Neuronal stem cell (in vitro differentiated cells): ENCODE results near the gene CDC42EP1.

Experiments
- DNase-seq: peaks from one replicate; pipeline ENCODE4 v3.0.0-alpha.2; 2013; ENCODE audit warnings: low spot score
- H2AFZ ChIP-seq: one replicate; pipeline ENCODE4 v1.6.1; 2013; ENCODE audit warnings: mild to moderate bottlenecking, low read length, inconsistent platforms
- H2AK5ac ChIP-seq: 2 replicates; pipeline ENCODE4 v1.6.1; 2013; ENCODE audit warnings: low read depth, mild to moderate bottlenecking, inconsistent platforms, low read length, moderate library complexity, mixed read lengths
- H2BK120ac ChIP-seq: 2 replicates; pipeline ENCODE4 v1.6.1; 2013; ENCODE audit warnings: low read depth, mild to moderate bottlenecking, inconsistent platforms, low read length, moderate library complexity, mixed read lengths
- H2BK12ac ChIP-seq: one replicate; pipeline ENCODE4 v1.6.1; 2013; ENCODE audit warnings: low read length, inconsistent platforms
- H2BK15ac ChIP-seq: 2 replicates; pipeline ENCODE4 v1.6.1; 2013; ENCODE audit warnings: mild to moderate bottlenecking, low read length, inconsistent platforms, mixed read lengths
- H2BK5ac ChIP-seq: one replicate; pipeline ENCODE4 v1.6.1; 2013; ENCODE audit warnings: inconsistent platforms, mild to moderate bottlenecking, low read length, moderate library complexity
- H3K14ac ChIP-seq: one replicate; pipeline ENCODE4 v1.6.1; 2013; ENCODE audit warnings: low read length, inconsistent platforms
- H3K18ac ChIP-seq: 2 replicates; pipeline ENCODE4 v1.6.1; 2013; ENCODE audit warnings: low read length, inconsistent platforms
- H3K23ac ChIP-seq: 2 replicates; pipeline ENCODE4 v1.6.1; 2013; ENCODE audit warnings: low read depth, mild to moderate bottlenecking, mixed read lengths, low read length, inconsistent platforms; ENCODE audit not compliant: poor library complexity
- H3K27ac ChIP-seq: replicated peaks from 3 replicates; pipeline ENCODE4 v1.5.1; 2013; ENCODE audit warnings: low read length, inconsistent platforms
- H3K27me3 ChIP-seq, 3 experiments: 2 replicates each; pipeline ENCODE4 v1.6.1; 2013; ENCODE audit warnings: low read length in 3 of 3, mild to moderate bottlenecking in 2 of 3, inconsistent platforms in 1 of 3, low read depth in 1 of 3, mixed read lengths in 1 of 3, moderate library complexity in 1 of 3; ENCODE audit not compliant: control insufficient read depth in 3 of 3, insufficient read depth in 3 of 3
- H3K36me3 ChIP-seq, 2 donors: replicated peaks in 1 of 2; 2 replicates each; pipeline ENCODE4 v1.6.1; 2013; ENCODE audit warnings: low read length in 2 of 2; ENCODE audit not compliant: control insufficient read depth in 2 of 2, insufficient read depth in 2 of 2
- H3K4ac ChIP-seq: 2 replicates; pipeline ENCODE4 v1.6.1; 2013; ENCODE audit warnings: inconsistent platforms, mild to moderate bottlenecking, low read length, moderate library complexity
- H3K4me1 ChIP-seq, 2 donors: 1 replicate in 1 of 2; 2 replicates in 1 of 2; pipeline ENCODE4 v1.6.1; 2013; ENCODE audit warnings: low read length in 2 of 2, low read depth in 1 of 2; ENCODE audit not compliant: control insufficient read depth in 2 of 2, insufficient read depth in 1 of 2
- H3K4me2 ChIP-seq: one replicate; pipeline ENCODE4 v1.6.1; 2013; ENCODE audit warnings: mild to moderate bottlenecking, low read length, inconsistent platforms; ENCODE audit not compliant: insufficient read depth, poor library complexity, severe bottlenecking
- H3K4me3 ChIP-seq, 2 donors: 2 replicates each; pipeline ENCODE4 v1.5.1; 2013; ENCODE audit warnings: low read length in 2 of 2, mild to moderate bottlenecking in 2 of 2, inconsistent platforms in 1 of 2, moderate library complexity in 1 of 2
- H3K79me1 ChIP-seq: one replicate; pipeline ENCODE4 v1.6.1; 2013; ENCODE audit warnings: low read depth, mild to moderate bottlenecking, inconsistent platforms, low read length, moderate library complexity
- H3K9ac ChIP-seq: one replicate; pipeline ENCODE4 v1.6.1; 2013; ENCODE audit warnings: mild to moderate bottlenecking, low read depth, low read length, inconsistent platforms; ENCODE audit not compliant: poor library complexity
- H3K9me3 ChIP-seq, 2 donors: replicated peaks in 1 of 2; 2 replicates each; pipeline versions ENCODE3 to v1.6.1; 2013; ENCODE audit warnings: low read length in 2 of 2, mild to moderate bottlenecking in 2 of 2, inconsistent platforms in 1 of 2, low read depth in 1 of 2, mixed read lengths in 1 of 2, moderate library complexity in 1 of 2; ENCODE audit not compliant: control insufficient read depth in 2 of 2, insufficient read depth in 1 of 2
- H4K8ac ChIP-seq: one replicate; pipeline ENCODE4 v1.6.1; 2013; ENCODE audit warnings: low read depth, mild to moderate bottlenecking, inconsistent platforms, low read length, moderate library complexity
- H4K91ac ChIP-seq: one replicate; pipeline ENCODE4 v1.6.1; 2013; ENCODE audit warnings: low read length, low read depth, mild to moderate bottlenecking, inconsistent platforms; ENCODE audit not compliant: poor library complexity
- WGBS, 2 donors: extraction: QIAGEN DNeasy Blood & Tissue Kit; methylation state at CpG; one replicate each; pipeline ENCODE4 v1.1.7; 2013; ENCODE audit warnings: missing lambda C conversion rate in 2 of 2, mixed read lengths in 1 of 2; ENCODE audit not compliant: insufficient read length in 2 of 2, insufficient replicate concordance in 1 of 2; ENCODE audit errors: extremely low coverage in 2 of 2; 5-methylcytosine and 5-hydroxymethylcytosine counted together

CDC42EP1 gene

GRCh38 chr22:37581504-37581903 lies 21.2 kb downstream of the CDC42EP1 start:
- Histone ChIP-seq H2BK12ac (no peak overlapping the region), H3K4me3 (no peak overlapping the region), H2AK5ac (no peak overlapping the region), H3K79me1 (no peaks in the 10 kb centered on the region), H2BK120ac (no peak overlapping the region), H3K14ac (no peak overlapping the region), H2AFZ (no peak overlapping the region), H3K23ac (no peak overlapping the region), H3K36me3 (no peaks in the 10 kb centered on the region), H4K91ac (no peak overlapping the region), H3K4me2 (no peak overlapping the region), H3K9ac (no peak overlapping the region), H3K27ac (no peak overlapping the region), H3K4ac (no peak overlapping the region), H3K9me3 (no peaks in the 10 kb centered on the region), H4K8ac (no peak overlapping the region), H3K18ac (no peak overlapping the region), H2BK15ac (no peak overlapping the region), H3K4me1 (peaks cover 0 to 1% of the 10 kb centered on the region in 2 donors), H2BK5ac (no peak overlapping the region), H3K27me3 (peaks cover 0 to 21% (median 0%) of the 10 kb centered on the region in 3 experiments)
- no peak for DNase-seq
- WGBS, 2 donors: no CpG with 5 or more reads among the region's 9 CpGs

- no peak overlapping the region for H3K9ac ChIP-seq
- H3K9me3 ChIP-seq: no peaks in the 10 kb centered on the region
- H2AFZ ChIP-seq: no peak overlapping the region
- H3K14ac ChIP-seq: no peak overlapping the region
- H2BK5ac ChIP-seq: no peak overlapping the region
- H2BK12ac ChIP-seq: no peak overlapping the region
- no peak overlapping the region for H3K23ac ChIP-seq
- H3K4me3 ChIP-seq: no peak overlapping the region
- H3K79me1 ChIP-seq: no peaks in the 10 kb centered on the region
- DNase-seq: no peak
- no peak overlapping the region for H2BK120ac ChIP-seq
- no peak overlapping the region for H3K27ac ChIP-seq
- peaks cover 0 to 21% (median 0%) of the 10 kb centered on the region in 3 experiments for H3K27me3 ChIP-seq
- H3K4ac ChIP-seq: no peak overlapping the region
- no peak overlapping the region for H3K4me2 ChIP-seq
- WGBS, 2 donors: no CpG with 5 or more reads among the region's 4 CpGs
- peaks cover 0 to 1% of the 10 kb centered on the region in 2 donors for H3K4me1 ChIP-seq
- no peak overlapping the region for H2BK15ac ChIP-seq
- no peak overlapping the region for H4K8ac ChIP-seq
- no peak overlapping the region for H3K18ac ChIP-seq
- H2AK5ac ChIP-seq: no peak overlapping the region
- H3K36me3 ChIP-seq: no peaks in the 10 kb centered on the region
- H4K91ac ChIP-seq: no peak overlapping the region
Observed at GRCh38 chr22:37582526-37582925, 22.2 kb downstream of the CDC42EP1 start.

GRCh38 chr22:37588546-37589215 lies 28.4 kb downstream of the CDC42EP1 start:
- H2AK5ac ChIP-seq: peak overlapping the region; percentile 56
- no CpG with 5 or more reads among the region's 11 CpGs for WGBS, 2 donors
- no peak overlapping the region for H3K27ac ChIP-seq
- peak overlapping the region; percentile 46 for H2BK12ac ChIP-seq
- H2BK120ac ChIP-seq: no peak overlapping the region
- no peak overlapping the region for H3K4me2 ChIP-seq
- no peak overlapping the region for H3K4ac ChIP-seq
- H3K23ac ChIP-seq: no peak overlapping the region
- no peak overlapping the region for H4K91ac ChIP-seq
- no peaks in the 10 kb centered on the region for H3K9me3 ChIP-seq
- DNase-seq: no peak
- no peak overlapping the region for H3K14ac ChIP-seq
- peaks cover 0 to 4% of the 10 kb centered on the region in 2 donors for H3K4me1 ChIP-seq
- no peak overlapping the region for H2BK5ac ChIP-seq
- no peak overlapping the region for H2BK15ac ChIP-seq
- H4K8ac ChIP-seq: no peak overlapping the region
- H3K27me3 ChIP-seq: peaks cover 0 to 19% (median 0%) of the 10 kb centered on the region in 3 experiments
- no peak overlapping the region for H2AFZ ChIP-seq
- H3K18ac ChIP-seq: peak overlapping the region; percentile 58
- no peak overlapping the region for H3K4me3 ChIP-seq
- H3K9ac ChIP-seq: no peak overlapping the region
- no peaks in the 10 kb centered on the region for H3K79me1 ChIP-seq
- H3K36me3 ChIP-seq: no peaks in the 10 kb centered on the region

GRCh38 chr22:37589636-37590035 lies 29.4 kb downstream of the CDC42EP1 start:
- Histone ChIP-seq H3K36me3 (no peaks in the 10 kb centered on the region), H3K27me3 (peaks cover 0 to 21% (median 0%) of the 10 kb centered on the region in 3 experiments), H3K4me3 (no peak overlapping the region), H2AFZ (no peak overlapping the region), H3K9me3 (no peaks in the 10 kb centered on the region), H2BK15ac (no peak overlapping the region), H3K79me1 (no peaks in the 10 kb centered on the region), H3K27ac (no peak overlapping the region), H2AK5ac (no peak overlapping the region), H3K4me2 (no peak overlapping the region), H2BK12ac (no peak overlapping the region), H4K8ac (no peak overlapping the region), H3K9ac (no peak overlapping the region), H3K18ac (no peak overlapping the region), H2BK120ac (no peak overlapping the region), H3K4ac (no peak overlapping the region), H3K4me1 (peaks cover 0 to 4% of the 10 kb centered on the region in 2 donors), H3K23ac (no peak overlapping the region), H4K91ac (no peak overlapping the region), H2BK5ac (no peak overlapping the region), H3K14ac (no peak overlapping the region)
- DNase-seq: no peak
- no CpG with 5 or more reads among the region's 5 CpGs for WGBS, 2 donors
